ENCODE measurements around the gene IL15. TPM values are rescaled to one million over a fixed set of nuclear protein-coding genes. Genes with fewer than 3 reads are reported as not detected.
A peak's percentile ranks its signal among the peaks of the same experiment; 100 is the strongest.

The IL15 gene
- total and polyA plus RNA-seq, 7 donors = 1.4 to 3.0 (median 2.2) TPM

DNA sequence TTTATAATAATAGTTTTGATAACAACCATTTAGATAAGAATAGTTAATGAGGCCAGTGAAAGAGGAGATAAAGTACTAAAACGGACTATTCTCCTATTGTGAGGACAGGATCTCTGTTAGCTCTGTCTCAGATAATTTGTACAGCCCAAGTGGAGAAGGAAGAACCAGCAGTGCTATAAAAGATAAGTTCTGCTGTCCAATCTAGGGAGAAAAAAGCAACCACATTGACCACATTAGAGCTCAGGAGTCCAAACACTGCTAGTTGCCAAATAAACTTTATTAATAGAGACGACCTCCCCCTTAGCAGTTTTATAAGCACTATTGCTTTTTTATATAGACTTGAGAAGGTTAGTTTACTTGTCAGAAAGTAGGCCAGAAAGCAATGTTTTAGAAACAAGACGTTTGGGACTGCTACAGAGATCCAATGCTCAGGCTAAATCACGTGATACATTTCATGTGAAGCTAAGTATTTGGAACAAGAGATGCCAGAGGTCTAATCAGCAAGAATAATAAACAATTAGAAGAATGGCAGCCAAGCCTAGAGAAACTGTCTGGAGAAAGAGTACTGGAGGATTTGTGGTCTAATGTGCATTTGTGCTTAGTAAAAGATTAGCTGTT is 15.9 kb downstream of the IL15 start:
- no peak for ATAC-seq
- Histone ChIP-seq H3K4me1 (no peaks in the 10 kb centered on the region), H3K27me3 (ENCODE audit: insufficient read depth in 3 of 3, low read length in 2 of 3) (peaks cover 0 to 2% (median 0%) of the 10 kb centered on the region in 3 donors), H3K4me3 (no peak overlapping the region), H3K27ac (no peak overlapping the region), H3K9me3 (no peaks in the 10 kb centered on the region), H3K36me3 (ENCODE audit: insufficient read depth in 1 of 2, low read depth in 1 of 2) (no peaks in the 10 kb centered on the region)
- intact Hi-C loops (cut with DNase I) = no loop called here
- no peak for DNase-seq
- 21 to 32% (median 23%) methylated on average over 4 of the region's 4 CpGs for WGBS, 3 donors
- TF ChIP-seq, protein P1, sequence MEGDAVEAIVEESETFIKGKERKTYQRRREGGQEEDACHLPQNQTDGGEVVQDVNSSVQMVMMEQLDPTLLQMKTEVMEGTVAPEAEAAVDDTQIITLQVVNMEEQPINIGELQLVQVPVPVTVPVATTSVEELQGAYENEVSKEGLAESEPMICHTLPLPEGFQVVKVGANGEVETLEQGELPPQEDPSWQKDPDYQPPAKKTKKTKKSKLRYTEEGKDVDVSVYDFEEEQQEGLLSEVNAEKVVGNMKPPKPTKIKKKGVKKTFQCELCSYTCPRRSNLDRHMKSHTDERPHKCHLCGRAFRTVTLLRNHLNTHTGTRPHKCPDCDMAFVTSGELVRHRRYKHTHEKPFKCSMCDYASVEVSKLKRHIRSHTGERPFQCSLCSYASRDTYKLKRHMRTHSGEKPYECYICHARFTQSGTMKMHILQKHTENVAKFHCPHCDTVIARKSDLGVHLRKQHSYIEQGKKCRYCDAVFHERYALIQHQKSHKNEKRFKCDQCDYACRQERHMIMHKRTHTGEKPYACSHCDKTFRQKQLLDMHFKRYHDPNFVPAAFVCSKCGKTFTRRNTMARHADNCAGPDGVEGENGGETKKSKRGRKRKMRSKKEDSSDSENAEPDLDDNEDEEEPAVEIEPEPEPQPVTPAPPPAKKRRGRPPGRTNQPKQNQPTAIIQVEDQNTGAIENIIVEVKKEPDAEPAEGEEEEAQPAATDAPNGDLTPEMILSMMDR (IDR thresholded peaks at IDR 0.05) = no peak

- peak in 1 of 4 donors; percentile 70 for ATAC-seq
- intact Hi-C loops (cut with DNase I) = no loop called here
- no peak overlapping the region for H3K27ac ChIP-seq
- no peaks in the 10 kb centered on the region for H3K9me3 ChIP-seq
- H3K36me3 ChIP-seq (ENCODE audit: insufficient read depth in 1 of 2, low read depth in 1 of 2) = no peaks in the 10 kb centered on the region
- H3K27me3 ChIP-seq (ENCODE audit: insufficient read depth in 3 of 3, low read length in 2 of 3) = no peaks in the 10 kb centered on the region
- H3K4me1 ChIP-seq = no peaks in the 10 kb centered on the region
- no peak overlapping the region for H3K4me3 ChIP-seq
- peak; percentile 17 to 49 for DNase-seq
- TF ChIP-seq, protein P1 (IDR thresholded peaks at IDR 0.05) = peak; percentile 39
These were observed 17.7 kb downstream of the IL15 start for GRCh38 chr4:141654098-141654497.

- WGBS, 3 donors = 92 to 96% (median 96%) methylated on average over 3 of the region's 3 CpGs
- H3K27me3 ChIP-seq (ENCODE audit: insufficient read depth in 3 of 3, low read length in 2 of 3) = no peaks in the 10 kb centered on the region
- no peak for ATAC-seq
- H3K4me1 ChIP-seq = no peaks in the 10 kb centered on the region
- DNase-seq = no peak
- no peak overlapping the region for H3K27ac ChIP-seq
- no peaks in the 10 kb centered on the region for H3K9me3 ChIP-seq
- no peaks in the 10 kb centered on the region for H3K36me3 ChIP-seq (ENCODE audit: insufficient read depth in 1 of 2, low read depth in 1 of 2)
- TF ChIP-seq, protein P1 (IDR thresholded peaks at IDR 0.05) = no peak
- H3K4me3 ChIP-seq = no peak overlapping the region
- intact Hi-C loops (cut with DNase I) = loop anchor here in 1 of 2 donors (5.0 kb wide), 1 partner anchor 309 kb away; no protein-coding TSS in a partner anchor
These were observed 19.6 kb downstream of the IL15 start for GRCh38 chr4:141656031-141656430.

DNA sequence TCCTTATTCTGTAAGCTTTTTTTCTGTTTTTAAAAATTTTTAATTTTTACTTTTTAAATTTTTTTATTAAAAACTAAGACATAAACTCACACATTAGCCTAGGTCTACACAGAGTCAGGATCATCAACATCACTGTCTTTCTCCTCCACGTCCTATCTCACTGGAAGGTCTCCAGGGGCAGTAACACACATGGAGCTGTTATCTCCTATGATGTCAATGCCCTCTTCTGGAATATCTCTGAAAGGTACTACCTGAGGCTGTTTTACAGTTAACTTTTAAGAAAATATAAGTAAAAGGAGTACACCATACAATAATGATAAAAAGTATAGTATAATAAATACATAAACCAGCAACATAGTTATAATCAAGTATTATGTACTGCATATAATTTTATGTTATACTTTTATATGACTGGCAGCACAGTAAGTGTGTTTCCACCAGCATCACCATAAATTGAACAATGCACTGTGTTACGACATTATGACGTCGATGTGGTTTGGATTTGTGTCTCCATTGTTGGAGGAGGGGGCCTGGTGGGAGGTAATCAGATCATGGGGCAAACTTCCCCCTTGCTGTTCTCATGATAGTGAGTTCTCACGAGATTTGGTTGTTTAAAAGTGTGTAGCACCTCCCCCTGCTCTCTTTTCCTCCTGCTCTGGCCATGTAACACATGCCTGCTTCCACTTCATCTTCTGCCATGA is 21.3 kb downstream of the IL15 start:
- Histone ChIP-seq H3K4me1 (no peaks in the 10 kb centered on the region), H3K4me3 (no peak overlapping the region), H3K36me3 (ENCODE audit: insufficient read depth in 1 of 2, low read depth in 1 of 2) (no peaks in the 10 kb centered on the region), H3K27ac (no peak overlapping the region), H3K27me3 (ENCODE audit: insufficient read depth in 3 of 3, low read length in 2 of 3) (no peaks in the 10 kb centered on the region), H3K9me3 (no peaks in the 10 kb centered on the region)
- no peak for DNase-seq
- TF ChIP-seq, protein P1 (IDR thresholded peaks at IDR 0.05) = no peak
- ATAC-seq = no peak
- 78 to 87% (median 83%) methylated on average over 5 of the region's 5 CpGs for WGBS, 3 donors
- intact Hi-C loops (cut with DNase I) = loop anchor here in 1 of 2 donors (5.0 kb wide), 1 partner anchor 310 kb away; no protein-coding TSS in a partner anchor

Data from psoas muscle (tissue), 8 donors.